Left lung (tissue), 10 donors: ENCODE data around the gene SAP30. TPM values are rescaled to one million over a fixed set of nuclear protein-coding genes. Genes with fewer than 3 reads are reported as not detected.
A peak's percentile ranks its signal among the peaks of the same experiment; 100 is the strongest.

ENCODE experiments used
- ATAC-seq: fragments of 200-7000 bp; cut with Tn5 transposase; one replicate; pipeline ENCODE4 v1.9.1; 2020; ENCODE audit warnings: moderate library complexity
- DNase-seq, 4 donors: peaks; one replicate each; pipeline ENCODE4 v3.0.0-alpha.2; 2013 to 2020
- H3K27ac ChIP-seq, 2 donors: fragments of 200-600 bp; sonication (generic) in 1 of 2; one replicate each; pipeline versions ENCODE4 v1.5.0 to v1.8.0; 2020 to 2021
- H3K27me3 ChIP-seq, 2 donors: fragments of 200-600 bp; sonication (generic) in 1 of 2; one replicate each; pipeline versions ENCODE4 v1.5.0 to v1.8.0; 2020 to 2021
- H3K36me3 ChIP-seq, 2 donors: fragments of 200-600 bp; sonication (generic) in 1 of 2; one replicate each; pipeline versions ENCODE4 v1.5.0 to v1.8.0; 2020 to 2021
- H3K4me1 ChIP-seq, 2 donors: fragments of 200-600 bp; one replicate each; pipeline ENCODE4 v1.8.0; 2021
- H3K4me3 ChIP-seq, 2 donors: fragments of 200-600 bp; sonication (generic) in 1 of 2; one replicate each; pipeline versions ENCODE4 v1.5.0 to v1.8.0; 2020 to 2021; ENCODE audit warnings: mild to moderate bottlenecking in 1 of 2
- H3K9me3 ChIP-seq, 2 donors: fragments of 200-600 bp; sonication (generic) in 1 of 2; one replicate each; pipeline versions ENCODE4 v1.5.0 to v1.8.0; 2020 to 2021
- CTCF ChIP-seq, 2 donors: fragments of 200-600 bp; sonication (generic) in 1 of 2; IDR thresholded peaks; one replicate each; pipeline versions ENCODE4 v1.5.0 to v1.8.0; 2021; ENCODE audit warnings: antibody characterized with exemption in 2 of 2
- intact Hi-C, 2 donors: fragments of 100-400 bp; cut with DNase I; formaldehyde crosslinking; loops; one replicate each; pipeline versions ENCODE4 v1.11.2 to v1.14.2; 2022
- polyA plus RNA-seq, 6 donors: library from polyadenylated mRNA; unstranded; fragments of 120-200 nt; gene quantifications; one replicate each; pipeline ENCODE4 v1.2.1, GENCODE V29; 2013; ENCODE audit not compliant: insufficient read length in 6 of 6
- total RNA-seq, 2 donors: library from RNA; stranded (reverse); fragmentation: NEBNext Ultra II Directional; extraction: Animal tissue kit (Norgen Biotek cat#: 25700); gene quantifications; one replicate each; pipeline ENCODE4 v1.2.1, GENCODE V29; 2021
- donor health status: DM: no; HTN: yes; CAD: no.
- donor health status: DM: no; HTN: no; CAD: no.

Gene SAP30
- total and polyA plus RNA-seq, 8 donors, result 10.2 to 22.3 (median 18.0) TPM

DNA sequence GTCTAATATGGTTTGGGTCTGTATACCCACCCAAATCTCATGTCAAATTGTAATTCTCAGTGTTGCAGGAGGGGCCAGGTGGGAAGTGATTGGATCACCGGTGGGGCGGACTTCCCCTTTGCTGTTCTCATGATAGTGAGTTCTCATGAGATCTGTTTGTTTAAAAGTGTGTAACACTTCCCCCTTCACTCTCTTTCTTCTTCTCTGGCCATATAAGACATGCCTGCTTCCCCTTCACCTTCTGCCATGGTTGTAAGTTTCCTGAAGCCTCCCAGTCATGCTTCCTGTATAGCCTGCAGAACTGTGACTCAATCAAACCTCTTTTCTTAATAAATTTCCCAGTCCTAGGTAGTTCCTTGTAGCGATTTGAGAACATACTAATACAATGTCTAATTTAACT is 47.9 kb downstream of the SAP30 start:
- no peak for TF ChIP-seq CTCF (IDR thresholded peaks at IDR 0.05)
- no peak for ATAC-seq
- peak overlapping the region in 1 of 2 donors; percentile 54 for H3K27ac ChIP-seq
- H3K4me1 ChIP-seq, result peaks cover 0 to 42% of the 10 kb centered on the region in 2 donors
- no peak for DNase-seq
- no peaks in the 10 kb centered on the region for H3K27me3 ChIP-seq
- no peak overlapping the region for H3K4me3 ChIP-seq
- intact Hi-C loops, result loop anchor here in 1 of 2 donors (10.0 kb wide), 1 partner anchor 94 kb away; no protein-coding TSS in a partner anchor
- no peaks in the 10 kb centered on the region for H3K9me3 ChIP-seq
- no peaks in the 10 kb centered on the region for H3K36me3 ChIP-seq

- no peaks in the 10 kb centered on the region for H3K27me3 ChIP-seq
- no peak overlapping the region for H3K4me3 ChIP-seq
- peak in 2 of 4 donors; percentile 24 to 26 for DNase-seq
- H3K27ac ChIP-seq, result no peak overlapping the region
- H3K36me3 ChIP-seq, result no peaks in the 10 kb centered on the region
- no peaks in the 10 kb centered on the region for H3K9me3 ChIP-seq
- peaks cover 0 to 27% of the 10 kb centered on the region in 2 donors for H3K4me1 ChIP-seq
- peak; percentile 28 to 35 for TF ChIP-seq CTCF (IDR thresholded peaks at IDR 0.05)
- peak; percentile 51 for ATAC-seq
- intact Hi-C loops, result loop anchor here in 1 of 2 donors (10.0 kb wide), 1 partner anchor 74 kb away; no protein-coding TSS in a partner anchor
These were observed 49.6 kb downstream of the SAP30 start for GRCh38 chr4:173420324-173420752.

GRCh38 chr4:173420801-173421200 is 50.0 kb downstream of the SAP30 start:
- Histone ChIP-seq H3K36me3 (no peaks in the 10 kb centered on the region), H3K4me3 (no peak overlapping the region), H3K27ac (no peak overlapping the region), H3K9me3 (no peaks in the 10 kb centered on the region), H3K27me3 (no peaks in the 10 kb centered on the region), H3K4me1 (peaks cover 0 to 22% of the 10 kb centered on the region in 2 donors)
- TF ChIP-seq CTCF (IDR thresholded peaks at IDR 0.05), result no peak
- DNase-seq, result no peak
- ATAC-seq, result no peak
- intact Hi-C loops, result loop anchor here in 1 of 2 donors (10.0 kb wide), 1 partner anchor 74 kb away; no protein-coding TSS in a partner anchor

GRCh38 chr4:173424899-173425805 is 54.4 kb downstream of the SAP30 start:
- no peak for DNase-seq
- ATAC-seq, result no peak
- Histone ChIP-seq H3K4me3 (no peak overlapping the region), H3K36me3 (no peaks in the 10 kb centered on the region), H3K27me3 (no peaks in the 10 kb centered on the region), H3K9me3 (no peaks in the 10 kb centered on the region), H3K27ac (no peak overlapping the region), H3K4me1 (no peaks in the 10 kb centered on the region)
- TF ChIP-seq CTCF (IDR thresholded peaks at IDR 0.05), result no peak
- intact Hi-C loops, result loop anchor here in 1 of 2 donors (10.0 kb wide), 1 partner anchor 70 kb away; no protein-coding TSS in a partner anchor

GRCh38 chr4:173426064-173426463 is 55.3 kb downstream of the SAP30 start:
- Histone ChIP-seq H3K27ac (no peak overlapping the region), H3K9me3 (no peaks in the 10 kb centered on the region), H3K4me3 (no peak overlapping the region), H3K4me1 (no peaks in the 10 kb centered on the region), H3K36me3 (no peaks in the 10 kb centered on the region), H3K27me3 (no peaks in the 10 kb centered on the region)
- no peak for TF ChIP-seq CTCF (IDR thresholded peaks at IDR 0.05)
- intact Hi-C loops, result loop anchor here in 1 of 2 donors (10.0 kb wide), 1 partner anchor 69 kb away; no protein-coding TSS in a partner anchor
- ATAC-seq (no peak), DNase-seq (no peak)
